Calu3 (cell line): Measurements from ENCODE around the gene TXNDC8. TPM values are rescaled to one million over a fixed set of nuclear protein-coding genes. Genes with fewer than 3 reads are reported as not detected.

Experiments
- BruUV-seq: library from RNA; stranded (reverse); fragments of 400-500 nt; replicated peaks from 2 replicates; lab custom pipeline; 2021; lab: Mats Ljungman, UMichigan
- CTCF ChIA-PET: fragments of 300-600 bp; sonication (Branson Sonifier 250); formaldehyde crosslinking; loops from one replicate; lab custom pipeline; 2022; ENCODE audit warnings: antibody characterized with exemption; lab: Charles Lee
- DNase-seq: peaks from one replicate; pipeline ENCODE4 v3.0.0; 2022
- H3K27ac Mint-ChIP-seq: one replicate; pipeline ENCODE4 v1.8.0; 2022; ENCODE audit warnings: mixed read lengths; ENCODE audit not compliant: unreplicated experiment
- H3K27me3 Mint-ChIP-seq: one replicate; pipeline ENCODE4 v1.8.0; 2022; ENCODE audit warnings: mixed read lengths; ENCODE audit not compliant: unreplicated experiment
- H3K36me3 Mint-ChIP-seq: one replicate; pipeline ENCODE4 v1.8.0; 2022; ENCODE audit warnings: mild to moderate bottlenecking, moderate library complexity, mixed read lengths; ENCODE audit not compliant: insufficient read depth, unreplicated experiment
- H3K4me1 Mint-ChIP-seq: one replicate; pipeline ENCODE4 v1.8.0; 2022; ENCODE audit warnings: mild to moderate bottlenecking, low read depth, mixed read lengths; ENCODE audit not compliant: unreplicated experiment
- H3K4me3 Mint-ChIP-seq: one replicate; pipeline ENCODE4 v1.8.0; 2022; ENCODE audit warnings: mild to moderate bottlenecking, low read depth, moderate library complexity, mixed read lengths; ENCODE audit not compliant: unreplicated experiment
- H3K9me3 Mint-ChIP-seq: one replicate; pipeline ENCODE4 v1.8.0; 2022; ENCODE audit warnings: low read depth, mixed read lengths; ENCODE audit not compliant: unreplicated experiment
- intact Hi-C: fragments of 100-400 bp; cut with micrococcal nuclease; formaldehyde crosslinking; loops from one replicate; pipeline ENCODE4 v1.10.0; 2022; ENCODE audit not compliant: unreplicated experiment
- total RNA-seq: library from RNA; stranded (reverse); gene quantifications from 2 replicates; pipeline ENCODE4 v1.2.3, GENCODE V29; 2022
- TF ChIP-seq, protein P1 (sequence below): fragments of 200-600 bp; IDR thresholded peaks from one replicate; pipeline ENCODE4 v1.8.0; 2022; ENCODE audit warnings: antibody characterized with exemption; ENCODE audit not compliant: unreplicated experiment

TXNDC8 gene
- total RNA-seq, 1 experiment from 2014 or later, result not detected

DNA sequence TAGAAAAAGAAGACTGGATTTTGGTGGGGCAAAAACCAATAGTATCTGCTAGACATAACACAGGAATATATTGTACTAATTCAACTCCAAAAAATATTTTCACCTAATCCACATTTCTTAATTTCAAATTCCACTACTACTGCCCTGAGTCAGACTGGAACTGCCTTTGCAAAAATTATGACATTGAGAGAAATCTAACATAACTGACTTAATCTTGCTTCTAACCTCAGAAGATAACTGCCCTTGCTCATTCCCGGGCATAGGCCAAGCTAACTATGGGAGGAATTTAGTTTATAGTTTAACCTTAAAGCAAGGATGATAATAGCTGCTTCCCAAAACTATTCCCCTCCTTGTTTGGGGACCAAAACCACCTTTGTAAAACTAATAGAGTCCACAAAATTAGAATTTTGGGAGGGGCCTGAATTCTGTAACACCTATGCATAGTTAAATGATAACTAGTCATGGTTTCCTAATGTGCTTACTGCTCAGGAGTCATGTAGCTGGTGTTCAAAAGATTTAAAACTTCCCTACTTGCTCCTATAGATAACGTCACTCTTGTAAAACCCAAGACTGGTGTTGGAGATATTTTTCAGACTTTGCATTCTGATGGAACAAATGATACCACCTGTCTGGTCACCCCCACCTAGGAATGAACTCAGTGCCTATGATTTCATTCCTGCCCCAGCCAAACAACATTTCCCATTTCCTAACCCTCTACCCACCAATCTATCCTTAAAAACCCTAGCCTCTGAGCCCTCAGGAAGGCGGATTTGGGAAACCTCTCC, 67.3 kb downstream of the TXNDC8 start:
- H3K9me3 Mint-ChIP-seq, result no peaks in the 10 kb centered on the region
- H3K4me1 Mint-ChIP-seq, result no peaks in the 10 kb centered on the region
- no peak overlapping the region for H3K4me3 Mint-ChIP-seq
- no TSS peak for BruUV-seq
- no peak overlapping the region for H3K27ac Mint-ChIP-seq
- intact Hi-C loops, result no loop called here
- H3K36me3 Mint-ChIP-seq, result no peaks in the 10 kb centered on the region
- H3K27me3 Mint-ChIP-seq, result no peaks in the 10 kb centered on the region
- CTCF ChIA-PET, result no interaction called here
- TF ChIP-seq, protein P1, sequence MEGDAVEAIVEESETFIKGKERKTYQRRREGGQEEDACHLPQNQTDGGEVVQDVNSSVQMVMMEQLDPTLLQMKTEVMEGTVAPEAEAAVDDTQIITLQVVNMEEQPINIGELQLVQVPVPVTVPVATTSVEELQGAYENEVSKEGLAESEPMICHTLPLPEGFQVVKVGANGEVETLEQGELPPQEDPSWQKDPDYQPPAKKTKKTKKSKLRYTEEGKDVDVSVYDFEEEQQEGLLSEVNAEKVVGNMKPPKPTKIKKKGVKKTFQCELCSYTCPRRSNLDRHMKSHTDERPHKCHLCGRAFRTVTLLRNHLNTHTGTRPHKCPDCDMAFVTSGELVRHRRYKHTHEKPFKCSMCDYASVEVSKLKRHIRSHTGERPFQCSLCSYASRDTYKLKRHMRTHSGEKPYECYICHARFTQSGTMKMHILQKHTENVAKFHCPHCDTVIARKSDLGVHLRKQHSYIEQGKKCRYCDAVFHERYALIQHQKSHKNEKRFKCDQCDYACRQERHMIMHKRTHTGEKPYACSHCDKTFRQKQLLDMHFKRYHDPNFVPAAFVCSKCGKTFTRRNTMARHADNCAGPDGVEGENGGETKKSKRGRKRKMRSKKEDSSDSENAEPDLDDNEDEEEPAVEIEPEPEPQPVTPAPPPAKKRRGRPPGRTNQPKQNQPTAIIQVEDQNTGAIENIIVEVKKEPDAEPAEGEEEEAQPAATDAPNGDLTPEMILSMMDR, result no peak
- no peak for DNase-seq

DNA sequence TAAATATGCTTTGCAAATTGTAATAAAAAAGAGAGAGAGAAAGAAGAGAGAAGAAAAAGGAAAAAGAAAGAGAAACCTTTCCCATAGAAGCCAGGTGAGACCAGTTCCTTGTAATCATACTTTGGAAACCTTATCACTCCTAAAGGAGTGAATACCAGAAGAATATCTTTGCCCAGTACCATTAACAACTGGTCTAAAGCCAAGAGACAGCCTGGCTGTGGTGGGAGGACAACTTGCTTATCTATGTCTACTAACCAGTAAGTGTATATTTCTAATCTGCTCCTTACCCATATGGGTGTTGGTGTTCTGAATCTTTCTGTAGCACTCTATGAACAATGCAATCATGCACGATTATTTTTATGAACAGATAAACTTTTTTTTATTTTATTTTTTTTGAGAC, 70.9 kb downstream of the TXNDC8 start:
- DNase-seq, result no peak
- CTCF ChIA-PET, result no interaction called here
- Mint-ChIP-seq H3K36me3 (no peaks in the 10 kb centered on the region), H3K9me3 (no peaks in the 10 kb centered on the region), H3K4me3 (no peak overlapping the region), H3K27ac (no peak overlapping the region), H3K4me1 (no peaks in the 10 kb centered on the region), H3K27me3 (no peaks in the 10 kb centered on the region)
- TF ChIP-seq, protein P1, result no peak
- no TSS peak for BruUV-seq
- intact Hi-C loops, result no loop called here

DNA sequence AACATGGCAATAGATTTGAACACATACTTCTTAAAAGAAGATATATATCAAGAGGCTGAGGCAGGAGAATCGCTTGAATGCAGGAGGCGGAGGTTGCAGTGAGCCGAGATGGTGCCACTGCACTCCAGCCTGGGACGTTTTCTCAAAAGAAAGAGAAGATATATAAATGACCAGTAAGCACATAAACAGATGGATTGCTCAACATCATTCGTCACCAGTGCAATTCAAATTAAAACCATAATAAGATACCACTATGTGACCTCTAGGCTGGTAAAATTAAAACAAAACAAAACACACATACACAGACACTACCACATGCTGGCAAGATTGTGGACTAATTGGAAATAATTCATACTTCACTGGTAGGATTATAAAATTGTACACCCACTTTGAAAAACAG, 76.0 kb downstream of the TXNDC8 start:
- peaks cover 31% of the 10 kb centered on the region for H3K4me1 Mint-ChIP-seq
- no peak for DNase-seq
- H3K4me3 Mint-ChIP-seq, result no peak overlapping the region
- TF ChIP-seq, protein P1, result no peak
- CTCF ChIA-PET, result no interaction called here
- no TSS peak for BruUV-seq
- intact Hi-C loops, result no loop called here
- H3K36me3 Mint-ChIP-seq, result peaks cover 5% of the 10 kb centered on the region
- no peaks in the 10 kb centered on the region for H3K27me3 Mint-ChIP-seq
- H3K9me3 Mint-ChIP-seq, result no peaks in the 10 kb centered on the region
- no peak overlapping the region for H3K27ac Mint-ChIP-seq

DNA sequence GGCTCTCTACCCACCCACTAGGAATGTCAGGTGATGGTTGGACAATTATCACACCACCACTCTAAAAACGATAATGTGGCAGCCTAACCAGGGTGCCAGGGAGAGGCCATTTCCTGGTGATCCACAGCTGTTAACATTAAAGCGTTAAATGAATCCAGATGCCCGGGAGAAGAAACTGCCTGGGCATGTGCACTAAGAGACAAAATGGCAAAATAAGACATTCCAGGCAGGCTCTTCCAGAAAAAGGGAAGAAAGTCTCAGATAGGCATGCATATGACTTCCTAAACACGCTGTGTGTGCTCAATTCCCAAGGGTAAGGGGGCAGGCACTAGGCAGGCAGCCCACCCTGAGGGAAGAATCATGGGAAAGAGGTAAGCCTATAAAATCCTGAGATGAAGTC, 76.8 kb downstream of the TXNDC8 start:
- Mint-ChIP-seq H3K27ac (no peak overlapping the region), H3K4me1 (peaks cover 31% of the 10 kb centered on the region), H3K36me3 (peaks cover 13% of the 10 kb centered on the region), H3K4me3 (no peak overlapping the region), H3K27me3 (no peaks in the 10 kb centered on the region), H3K9me3 (no peaks in the 10 kb centered on the region)
- CTCF ChIA-PET, result no interaction called here
- DNase-seq, result no peak
- BruUV-seq, result no TSS peak
- TF ChIP-seq, protein P1, result no peak
- intact Hi-C loops, result no loop called here
